H9 (cell line): Measurements from ENCODE around the gene HVCN1. TPM values are rescaled to one million over a fixed set of nuclear protein-coding genes. Genes with fewer than 3 reads are reported as not detected.

ENCODE experiments used
- DNase-seq: peaks from one replicate; pipeline ENCODE4 v3.0.0-alpha.2; 2017
- H2AFZ ChIP-seq: one replicate; pipeline ENCODE4 v1.6.1; 2013; ENCODE audit warnings: mild to moderate bottlenecking, low read length, control low read depth, moderate library complexity
- H2AK5ac ChIP-seq: 2 replicates; pipeline ENCODE4 v1.6.1; 2013; ENCODE audit warnings: low read length, control low read depth, mixed read lengths; ENCODE audit not compliant: insufficient read length
- H2BK120ac ChIP-seq: one replicate; pipeline ENCODE4 v1.6.1; 2013; ENCODE audit warnings: low read depth, mild to moderate bottlenecking, low read length, control low read depth, inconsistent platforms; ENCODE audit not compliant: poor library complexity, severe bottlenecking
- H2BK12ac ChIP-seq: 2 replicates; pipeline ENCODE4 v1.6.1; 2013; ENCODE audit warnings: low read length, control low read depth, mixed read lengths, low read depth; ENCODE audit not compliant: insufficient read length
- H2BK15ac ChIP-seq: 2 replicates; pipeline ENCODE4 v1.6.1; 2013; ENCODE audit warnings: low read depth, low read length, control low read depth
- H2BK20ac ChIP-seq: one replicate; pipeline ENCODE4 v1.6.1; 2013; ENCODE audit warnings: low read depth, mild to moderate bottlenecking, low read length, control low read depth, inconsistent platforms; ENCODE audit not compliant: poor library complexity, severe bottlenecking
- H2BK5ac ChIP-seq: 2 replicates; pipeline ENCODE4 v1.6.1; 2013; ENCODE audit warnings: low read length, control low read depth, mixed read lengths; ENCODE audit not compliant: insufficient read length
- H3K14ac ChIP-seq: 2 replicates; pipeline ENCODE4 v1.6.1; 2013; ENCODE audit warnings: low read length, control low read depth; ENCODE audit not compliant: insufficient read depth
- H3K18ac ChIP-seq: 2 replicates; pipeline ENCODE4 v1.6.1; 2013; ENCODE audit warnings: low read depth, mild to moderate bottlenecking, mixed read lengths, low read length, control low read depth; ENCODE audit not compliant: insufficient read length
- H3K23ac ChIP-seq: 2 replicates; pipeline ENCODE4 v1.6.1; 2013; ENCODE audit warnings: low read length, control low read depth, mixed read lengths, low read depth; ENCODE audit not compliant: insufficient read length
- H3K23me2 ChIP-seq: 2 replicates; pipeline ENCODE4 v1.6.1; 2013; ENCODE audit warnings: low read depth, mild to moderate bottlenecking, mixed read lengths, low read length, control low read depth; ENCODE audit not compliant: insufficient read length, poor library complexity, severe bottlenecking
- H3K27ac ChIP-seq: 2 replicates; pipeline ENCODE4 v1.5.1; 2013; ENCODE audit warnings: low read length, control low read depth, mixed read lengths, low read depth; ENCODE audit not compliant: insufficient read length
- H3K27me3 ChIP-seq: 2 replicates; pipeline ENCODE4 v1.6.1; 2013; ENCODE audit warnings: low read length, control low read depth, inconsistent platforms; ENCODE audit not compliant: insufficient read depth
- H3K4ac ChIP-seq: 2 replicates; pipeline ENCODE4 v1.6.1; 2013; ENCODE audit warnings: low read depth, mild to moderate bottlenecking, control low read depth, inconsistent platforms, low read length, moderate library complexity
- H3K4me1 ChIP-seq: 2 replicates; pipeline ENCODE4 v1.6.1; 2013; ENCODE audit warnings: low read length, control low read depth, inconsistent platforms; ENCODE audit not compliant: insufficient read depth
- H3K4me2 ChIP-seq: 2 replicates; pipeline ENCODE4 v1.6.1; 2013; ENCODE audit warnings: low read length, control low read depth, mixed read lengths; ENCODE audit not compliant: insufficient read length, insufficient read depth
- H3K56ac ChIP-seq: 2 replicates; pipeline ENCODE4 v1.6.1; 2013; ENCODE audit warnings: low read depth, mild to moderate bottlenecking, mixed read lengths, low read length, control low read depth; ENCODE audit not compliant: insufficient read length
- H3K79me1 ChIP-seq: 2 replicates; pipeline ENCODE4 v1.6.1; 2013; ENCODE audit warnings: low read depth, mild to moderate bottlenecking, moderate library complexity, low read length, control low read depth, inconsistent platforms; ENCODE audit not compliant: insufficient read depth, poor library complexity, severe bottlenecking
- H3K79me2 ChIP-seq: 2 replicates; pipeline ENCODE4 v1.6.1; 2013; ENCODE audit warnings: low read length, control low read depth, inconsistent platforms; ENCODE audit not compliant: insufficient read depth
- H3K9ac ChIP-seq: 2 replicates; pipeline ENCODE4 v1.6.1; 2013; ENCODE audit warnings: low read length, control low read depth, mixed read lengths; ENCODE audit not compliant: insufficient read length; ENCODE audit errors: extremely low read depth
- H3K9me3 ChIP-seq: one replicate; pipeline ENCODE4 v1.6.1; 2013; ENCODE audit warnings: low read depth, low read length, inconsistent platforms; ENCODE audit not compliant: control insufficient read depth
- H3T11ph ChIP-seq: one replicate; pipeline ENCODE4 v1.6.1; 2013; ENCODE audit warnings: mild to moderate bottlenecking, low read length, control low read depth, inconsistent platforms
- H4K20me1 ChIP-seq: one replicate; pipeline ENCODE4 v1.6.1; 2013; ENCODE audit not compliant: control insufficient read depth, insufficient read length, insufficient read depth
- H4K5ac ChIP-seq: 2 replicates; pipeline ENCODE4 v1.6.1; 2013; ENCODE audit warnings: low read depth, mild to moderate bottlenecking, mixed read lengths, low read length, control low read depth; ENCODE audit not compliant: insufficient read length
- H4K8ac ChIP-seq: replicated peaks from 2 replicates; pipeline ENCODE4 v1.6.1; 2013; ENCODE audit warnings: low read length, control low read depth, mixed read lengths, low read depth; ENCODE audit not compliant: insufficient read length
- H4K91ac ChIP-seq: 2 replicates; pipeline ENCODE4 v1.6.1; 2013; ENCODE audit warnings: low read depth, mild to moderate bottlenecking, moderate library complexity, mixed read lengths, low read length, control low read depth; ENCODE audit not compliant: insufficient read length
- H3K27ac Mint-ChIP-seq, 3 experiments: 2 replicates in 2 of 3; 3 replicates in 1 of 3; pipeline ENCODE4 v1.8.0; 2020 to 2021; ENCODE audit warnings: mixed read lengths in 3 of 3, mild to moderate bottlenecking in 1 of 3, moderate library complexity in 1 of 3
- H3K27me3 Mint-ChIP-seq: 2 replicates; pipeline ENCODE4 v1.8.0; 2021; ENCODE audit warnings: low read depth, mild to moderate bottlenecking, moderate library complexity, mixed read lengths
- H3K36me3 Mint-ChIP-seq, 3 experiments: 2 replicates in 2 of 3; 3 replicates in 1 of 3; pipeline ENCODE4 v1.8.0; 2020 to 2021; ENCODE audit warnings: low read depth in 3 of 3, mixed read lengths in 3 of 3; ENCODE audit not compliant: insufficient read depth in 1 of 3
- H3K4me1 Mint-ChIP-seq, 2 experiments: 2 replicates each; pipeline ENCODE4 v1.8.0; 2020; ENCODE audit warnings: mixed read lengths in 2 of 2
- H3K4me3 Mint-ChIP-seq, 2 experiments: 2 replicates in 1 of 2; 3 replicates in 1 of 2; pipeline ENCODE4 v1.8.0; 2020 to 2021; ENCODE audit warnings: mild to moderate bottlenecking in 2 of 2, mixed read lengths in 2 of 2, moderate library complexity in 1 of 2
- H3K9me3 Mint-ChIP-seq, 2 experiments: 2 replicates in 1 of 2; 3 replicates in 1 of 2; pipeline ENCODE4 v1.8.0; 2020; ENCODE audit warnings: mild to moderate bottlenecking in 2 of 2, mixed read lengths in 2 of 2, moderate library complexity in 1 of 2
- WGBS: extraction: QIAGEN DNeasy Blood & Tissue Kit; methylation state at CpG from one replicate; pipeline ENCODE4 v1.1.7; 2013; ENCODE audit warnings: missing lambda C conversion rate, low lambda C conversion rate, mixed read lengths; ENCODE audit not compliant: insufficient read length; ENCODE audit errors: extremely low coverage; 5-methylcytosine and 5-hydroxymethylcytosine counted together
- total RNA-seq: library from RNA; stranded (reverse); gene quantifications from 2 replicates; pipeline ENCODE4 v1.2.1, GENCODE V29; 2021
- TF ChIP-seq, protein P1 (sequence below): fragments of 200-600 bp; sonication (generic); conservative IDR thresholded peaks from 3 replicates; pipeline ENCODE4 v1.8.0; 2021; ENCODE audit warnings: antibody characterized with exemption, mild to moderate bottlenecking

HVCN1 gene
- total RNA-seq, 1 experiment from 2014 or later: 5.2 TPM

- H2BK12ac ChIP-seq: no peak overlapping the region
- Mint-ChIP-seq H3K4me1 (peaks cover 5 to 11% of the 10 kb centered on the region in 2 experiments), H3K27me3 (no peaks in the 10 kb centered on the region), H3K9me3 (no peaks in the 10 kb centered on the region), H3K36me3 (no peaks in the 10 kb centered on the region), H3K27ac (no peak overlapping the region), H3K4me3 (no peak overlapping the region)
- no peak overlapping the region for H3K18ac ChIP-seq
- H4K8ac ChIP-seq: no peak overlapping the region
- H3K56ac ChIP-seq: no peak overlapping the region
- no peaks in the 10 kb centered on the region for H3K79me1 ChIP-seq
- WGBS: no CpG with 5 or more reads among the region's 5 CpGs
- no peak overlapping the region for H3K23ac ChIP-seq
- H3K9ac ChIP-seq: no peak overlapping the region
- no peak overlapping the region for H3T11ph ChIP-seq
- peaks cover 5% of the 10 kb centered on the region for H3K23me2 ChIP-seq
- H3K4me2 ChIP-seq: no peak overlapping the region
- no peaks in the 10 kb centered on the region for H4K20me1 ChIP-seq
- H3K79me2 ChIP-seq: no peaks in the 10 kb centered on the region
- H3K27me3 ChIP-seq: no peaks in the 10 kb centered on the region
- no peak overlapping the region for H2BK15ac ChIP-seq
- no peak overlapping the region for H2AFZ ChIP-seq
- H3K27ac ChIP-seq: no peak overlapping the region
- no peak overlapping the region for H2BK5ac ChIP-seq
- no peaks in the 10 kb centered on the region for H3K4me1 ChIP-seq
- no peak overlapping the region for H2BK20ac ChIP-seq
- no peak overlapping the region for H4K91ac ChIP-seq
- no peak overlapping the region for H2BK120ac ChIP-seq
- H4K5ac ChIP-seq: no peak overlapping the region
- no peak for DNase-seq
- TF ChIP-seq, protein P1, sequence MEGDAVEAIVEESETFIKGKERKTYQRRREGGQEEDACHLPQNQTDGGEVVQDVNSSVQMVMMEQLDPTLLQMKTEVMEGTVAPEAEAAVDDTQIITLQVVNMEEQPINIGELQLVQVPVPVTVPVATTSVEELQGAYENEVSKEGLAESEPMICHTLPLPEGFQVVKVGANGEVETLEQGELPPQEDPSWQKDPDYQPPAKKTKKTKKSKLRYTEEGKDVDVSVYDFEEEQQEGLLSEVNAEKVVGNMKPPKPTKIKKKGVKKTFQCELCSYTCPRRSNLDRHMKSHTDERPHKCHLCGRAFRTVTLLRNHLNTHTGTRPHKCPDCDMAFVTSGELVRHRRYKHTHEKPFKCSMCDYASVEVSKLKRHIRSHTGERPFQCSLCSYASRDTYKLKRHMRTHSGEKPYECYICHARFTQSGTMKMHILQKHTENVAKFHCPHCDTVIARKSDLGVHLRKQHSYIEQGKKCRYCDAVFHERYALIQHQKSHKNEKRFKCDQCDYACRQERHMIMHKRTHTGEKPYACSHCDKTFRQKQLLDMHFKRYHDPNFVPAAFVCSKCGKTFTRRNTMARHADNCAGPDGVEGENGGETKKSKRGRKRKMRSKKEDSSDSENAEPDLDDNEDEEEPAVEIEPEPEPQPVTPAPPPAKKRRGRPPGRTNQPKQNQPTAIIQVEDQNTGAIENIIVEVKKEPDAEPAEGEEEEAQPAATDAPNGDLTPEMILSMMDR: no peak
- no peak overlapping the region for H2AK5ac ChIP-seq
- H3K14ac ChIP-seq: no peak overlapping the region
- no peaks in the 10 kb centered on the region for H3K9me3 ChIP-seq
- no peak overlapping the region for H3K4ac ChIP-seq
Observed at GRCh38 chr12:110616471-110617115, 72.3 kb downstream of the HVCN1 start.
